ENCODE results near the gene ADNP2. TPM values are rescaled to one million over a fixed set of nuclear protein-coding genes. Genes with fewer than 3 reads are reported as not detected.

The ADNP2 gene
- total and polyA plus RNA-seq, 11 donors, result 3.0 to 13.1 (median 8.8) TPM

DNA sequence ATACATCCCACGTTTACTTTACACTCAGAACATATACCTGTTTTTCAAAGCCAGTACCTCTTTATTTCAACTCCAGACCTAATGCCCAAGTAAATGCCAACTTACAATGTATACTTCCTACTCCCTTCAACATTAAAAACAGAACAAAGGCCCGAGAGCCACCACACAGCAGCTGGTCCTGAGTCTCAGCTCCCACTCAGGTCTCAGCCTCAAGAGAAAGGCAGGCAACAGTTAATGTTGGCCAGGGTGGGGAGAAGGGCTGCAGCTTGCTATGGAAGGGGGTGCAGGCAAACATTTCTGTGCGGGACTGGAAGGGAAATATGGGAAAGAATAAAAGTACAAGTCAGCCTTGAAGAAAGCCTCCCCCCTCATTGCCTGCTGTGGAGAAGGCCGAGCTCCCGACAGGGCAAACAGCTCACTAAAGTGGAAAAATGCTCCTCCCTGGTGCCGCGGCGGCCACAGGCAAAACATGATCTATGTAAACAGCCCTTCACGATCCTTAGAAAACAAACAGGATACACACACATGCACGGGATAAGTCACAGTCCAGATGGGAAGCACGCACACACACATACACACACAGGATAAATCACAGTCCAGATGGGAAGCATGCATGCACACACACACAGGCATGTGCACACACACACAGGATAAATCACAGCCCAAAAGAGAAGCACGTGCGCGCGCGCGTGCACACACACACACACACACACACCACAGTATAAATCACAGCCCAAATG lies 67.4 kb downstream of the ADNP2 start:
- ATAC-seq (no peak), DNase-seq (peak in 1 of 5 donors; percentile 6)
- 75 to 82% (median 79%) methylated on average over 16 to 17 of the region's 17 CpGs for WGBS, 4 donors
- Histone ChIP-seq H3K27me3 (no peaks in the 10 kb centered on the region), H3K9me3 (no peaks in the 10 kb centered on the region), H3K4me3 (no peak overlapping the region), H3K4me1 (peaks cover 0 to 3% (median 1%) of the 10 kb centered on the region in 12 donors), H3K27ac (no peak overlapping the region), H3K36me3 (no peaks in the 10 kb centered on the region)
- TF ChIP-seq, protein P1, sequence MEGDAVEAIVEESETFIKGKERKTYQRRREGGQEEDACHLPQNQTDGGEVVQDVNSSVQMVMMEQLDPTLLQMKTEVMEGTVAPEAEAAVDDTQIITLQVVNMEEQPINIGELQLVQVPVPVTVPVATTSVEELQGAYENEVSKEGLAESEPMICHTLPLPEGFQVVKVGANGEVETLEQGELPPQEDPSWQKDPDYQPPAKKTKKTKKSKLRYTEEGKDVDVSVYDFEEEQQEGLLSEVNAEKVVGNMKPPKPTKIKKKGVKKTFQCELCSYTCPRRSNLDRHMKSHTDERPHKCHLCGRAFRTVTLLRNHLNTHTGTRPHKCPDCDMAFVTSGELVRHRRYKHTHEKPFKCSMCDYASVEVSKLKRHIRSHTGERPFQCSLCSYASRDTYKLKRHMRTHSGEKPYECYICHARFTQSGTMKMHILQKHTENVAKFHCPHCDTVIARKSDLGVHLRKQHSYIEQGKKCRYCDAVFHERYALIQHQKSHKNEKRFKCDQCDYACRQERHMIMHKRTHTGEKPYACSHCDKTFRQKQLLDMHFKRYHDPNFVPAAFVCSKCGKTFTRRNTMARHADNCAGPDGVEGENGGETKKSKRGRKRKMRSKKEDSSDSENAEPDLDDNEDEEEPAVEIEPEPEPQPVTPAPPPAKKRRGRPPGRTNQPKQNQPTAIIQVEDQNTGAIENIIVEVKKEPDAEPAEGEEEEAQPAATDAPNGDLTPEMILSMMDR (IDR thresholded peaks at IDR 0.05), result no peak
- no peak for TF ChIP-seq POLR2A (IDR thresholded peaks at IDR 0.05)
- intact Hi-C loops (cut with DNase I), result no loop called here

DNA sequence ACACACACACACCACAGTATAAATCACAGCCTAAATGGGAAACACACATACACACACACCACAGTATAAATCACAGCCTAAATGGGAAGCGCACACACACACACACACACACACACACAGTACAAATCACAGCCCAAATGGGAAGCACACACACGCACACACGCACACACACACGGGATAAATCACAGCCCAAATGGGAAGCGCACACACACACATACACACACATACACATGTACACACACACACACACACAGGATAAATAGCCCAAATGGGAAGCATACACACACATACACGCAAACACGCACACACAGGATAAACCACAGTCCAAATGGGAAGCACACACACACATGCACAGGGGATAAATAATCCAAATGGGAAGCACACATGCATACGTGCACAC lies 68.1 kb downstream of the ADNP2 start:
- intact Hi-C loops (cut with DNase I), result no loop called here

DNA sequence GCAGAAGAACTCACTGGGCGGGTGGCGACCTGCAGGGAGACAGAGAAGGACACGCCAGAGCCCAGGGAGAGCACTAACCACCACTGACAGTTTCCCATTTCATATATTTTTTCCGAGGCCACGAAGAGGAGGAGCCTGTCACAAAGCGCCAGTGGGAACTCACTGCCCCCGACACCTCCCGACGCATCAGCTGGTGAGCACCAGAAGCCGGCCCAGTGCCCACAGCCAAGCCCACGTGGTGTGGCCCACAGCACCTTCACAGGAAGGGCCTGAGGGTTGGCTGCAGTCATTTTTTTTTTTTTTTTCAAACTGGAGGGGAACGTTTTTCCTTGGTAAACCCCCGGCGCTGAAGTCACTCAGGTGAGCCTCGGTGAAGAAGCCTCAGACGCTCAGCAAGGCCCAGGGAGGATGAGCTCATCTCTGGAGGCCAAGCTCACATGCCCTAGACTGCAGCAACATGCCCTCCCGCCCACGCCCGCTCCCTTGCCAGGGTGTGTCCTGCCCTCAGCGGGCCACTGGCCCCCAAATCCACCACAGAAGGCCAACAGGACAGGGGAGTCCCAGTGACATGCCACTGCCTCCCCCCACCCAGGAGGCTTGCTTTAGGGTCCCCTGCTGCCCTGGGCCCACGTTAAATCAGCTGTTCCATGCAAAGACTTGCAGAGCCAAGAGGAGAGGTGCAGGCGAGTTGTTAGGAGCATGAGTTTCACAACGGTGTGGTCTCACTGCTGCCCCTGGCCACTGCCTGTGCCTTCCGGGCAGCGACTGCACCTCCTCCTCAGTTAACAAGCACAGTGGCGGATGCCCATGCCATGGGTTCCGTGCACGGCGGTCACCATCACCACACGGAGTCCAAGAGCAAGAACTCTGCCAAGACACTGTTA lies 70.1 kb downstream of the ADNP2 start:
- Histone ChIP-seq H3K4me1 (no peaks in the 10 kb centered on the region), H3K4me3 (no peak overlapping the region), H3K36me3 (no peaks in the 10 kb centered on the region), H3K27me3 (no peaks in the 10 kb centered on the region), H3K27ac (no peak overlapping the region), H3K9me3 (no peaks in the 10 kb centered on the region)
- no peak for TF ChIP-seq POLR2A (IDR thresholded peaks at IDR 0.05)
- TF ChIP-seq, protein P1 (IDR thresholded peaks at IDR 0.05), result no peak
- WGBS, 4 donors, result 89 to 94% (median 91%) methylated on average over 25 to 30 of the region's 30 CpGs
- peak in 1 of 5 donors; percentile 14 for DNase-seq
- intact Hi-C loops (cut with DNase I), result no loop called here
- ATAC-seq, result no peak

More for the DNA sequence above, 68.1 kb downstream of the ADNP2 start:
- no peaks in the 10 kb centered on the region for H3K9me3 ChIP-seq
- ATAC-seq (no peak), DNase-seq (no peak)
- H3K27me3 ChIP-seq, result no peaks in the 10 kb centered on the region
- WGBS, 4 donors, result 85 to 97% (median 90%) methylated on average over 8 of the region's 8 CpGs
- H3K27ac ChIP-seq, result no peak overlapping the region
- H3K4me3 ChIP-seq, result no peak overlapping the region
- no peaks in the 10 kb centered on the region for H3K4me1 ChIP-seq
- TF ChIP-seq POLR2A (IDR thresholded peaks at IDR 0.05), result no peak
- TF ChIP-seq, protein P1 (IDR thresholded peaks at IDR 0.05), result no peak
- no peaks in the 10 kb centered on the region for H3K36me3 ChIP-seq

Data from heart left ventricle (tissue), 16 donors.